ENCODE data around the gene ANAPC1. TPM values are rescaled to one million over a fixed set of nuclear protein-coding genes. Genes with fewer than 3 reads are reported as not detected.
A peak's percentile ranks its signal among the peaks of the same experiment; 100 is the strongest.
"Not testable (repeated sequence)": the region's sequence is repeated elsewhere in the genome, so short reads cannot be mapped to it uniquely, and the experiment has no call there.

ANAPC1 gene
- total and polyA plus RNA-seq, 4 donors: 4.1 to 35.1 (median 17.7) TPM

DNA sequence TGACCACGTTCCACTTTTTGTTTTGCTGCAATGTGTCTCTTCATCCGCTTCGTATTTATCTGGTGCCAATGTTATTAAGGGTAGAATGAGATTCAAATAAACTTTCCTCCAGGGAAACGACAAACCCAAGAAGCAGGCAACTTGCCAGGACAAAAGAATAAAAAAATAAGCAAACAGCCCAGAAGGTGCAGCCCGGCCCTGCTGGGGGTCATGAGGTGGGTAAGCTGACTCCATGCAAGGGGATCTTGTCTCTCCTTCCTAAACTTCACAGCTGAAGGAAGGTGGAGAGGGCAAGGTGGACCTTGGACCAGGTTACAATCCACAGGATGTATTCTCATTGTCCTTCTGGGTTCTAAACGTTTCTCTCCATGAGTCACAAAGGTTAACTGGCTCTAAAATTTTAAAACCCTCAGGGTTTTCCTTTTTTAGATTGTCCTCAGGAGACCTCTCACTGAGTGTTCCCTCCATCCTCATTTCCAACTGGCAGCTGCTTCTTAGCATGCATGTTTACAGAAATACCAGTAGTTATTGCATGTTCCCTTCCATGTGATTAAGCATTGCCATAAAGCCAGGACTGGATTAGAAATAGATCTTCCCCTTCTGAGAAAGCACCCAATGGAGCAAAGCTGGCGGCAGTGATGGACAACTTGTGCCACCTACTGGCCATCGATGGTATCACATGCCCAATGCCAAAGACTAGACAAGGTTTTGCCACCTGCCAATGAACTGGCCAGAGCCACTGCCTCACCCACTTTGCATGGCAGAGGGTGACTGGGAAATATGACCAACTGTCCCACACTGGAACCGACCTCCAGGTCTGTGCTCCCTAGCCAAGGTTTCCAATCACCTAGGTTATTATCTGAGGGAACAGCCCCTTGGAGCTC, 147.9 kb downstream of the ANAPC1 start:
- ATAC-seq (ENCODE audit: low FRiP score): peak; percentile 94
- H3K27ac ChIP-seq (ENCODE audit: low read depth in 1 of 2, low read length in 2 of 2); intact Hi-C loops (cut with DNase I); DNase-seq; H3K36me3 ChIP-seq (ENCODE audit: control insufficient read depth in 1 of 2, insufficient read depth in 2 of 2, low read length in 1 of 2); H3K4me3 ChIP-seq (ENCODE audit: low read length in 2 of 2); H3K9me3 ChIP-seq (ENCODE audit: control insufficient read depth, low read length); H3K4me1 ChIP-seq (ENCODE audit: control insufficient read depth in 1 of 2, insufficient read depth in 2 of 2, low read length in 2 of 2); H3K27me3 ChIP-seq (ENCODE audit: control insufficient read depth in 1 of 2, insufficient read depth in 2 of 2, low read length in 1 of 2): not testable (repeated sequence)
- WGBS, 2 donors: 8 to 13% methylated on average over 7 of the region's 9 CpGs

- H3K27me3 ChIP-seq (ENCODE audit: control insufficient read depth in 1 of 2, insufficient read depth in 2 of 2, low read length in 1 of 2); intact Hi-C loops (cut with DNase I); H3K4me3 ChIP-seq (ENCODE audit: low read length in 2 of 2); DNase-seq; ATAC-seq (ENCODE audit: low FRiP score); H3K4me1 ChIP-seq (ENCODE audit: control insufficient read depth in 1 of 2, insufficient read depth in 2 of 2, low read length in 2 of 2); H3K36me3 ChIP-seq (ENCODE audit: control insufficient read depth in 1 of 2, insufficient read depth in 2 of 2, low read length in 1 of 2); H3K9me3 ChIP-seq (ENCODE audit: control insufficient read depth, low read length); H3K27ac ChIP-seq (ENCODE audit: low read depth in 1 of 2, low read length in 2 of 2): not testable (repeated sequence)
- WGBS, 2 donors: 92 to 97% methylated on average over 4 of the region's 6 CpGs
Observed at GRCh38 chr2:111735420-111735819, 148.6 kb downstream of the ANAPC1 start.

DNA sequence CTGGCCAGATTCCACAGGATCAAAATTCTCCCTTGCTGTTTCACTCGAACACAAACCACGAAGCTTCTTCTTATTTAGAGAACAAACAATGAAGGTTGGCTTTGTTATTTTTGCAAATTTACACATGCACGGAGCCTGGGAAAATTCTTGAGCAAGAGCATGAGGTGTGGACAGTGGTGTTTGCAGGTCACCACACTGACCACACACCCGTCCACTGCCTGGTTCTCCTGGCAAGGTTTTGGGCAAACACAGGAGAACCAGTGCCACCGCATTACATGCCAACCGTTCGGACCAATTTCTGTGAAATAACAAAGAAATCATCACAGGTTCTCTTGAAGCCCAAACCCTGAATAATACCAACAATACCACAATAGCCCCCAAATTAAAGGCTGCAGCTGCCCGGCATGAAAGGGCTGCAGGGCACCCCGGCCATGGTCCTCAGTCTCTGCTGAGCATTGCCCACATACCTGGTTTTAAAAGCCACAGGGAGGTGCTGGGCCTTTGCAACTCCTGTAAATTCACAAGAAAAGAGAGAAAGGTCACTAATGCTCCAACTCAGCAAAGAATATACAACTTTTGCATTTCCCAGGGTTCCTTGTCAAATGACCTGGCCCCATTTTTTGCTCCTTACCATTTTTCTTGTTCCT, 154.1 kb downstream of the ANAPC1 start:
- H3K9me3 ChIP-seq (ENCODE audit: control insufficient read depth, low read length); H3K27ac ChIP-seq (ENCODE audit: low read depth in 1 of 2, low read length in 2 of 2); H3K27me3 ChIP-seq (ENCODE audit: control insufficient read depth in 1 of 2, insufficient read depth in 2 of 2, low read length in 1 of 2); H3K4me1 ChIP-seq (ENCODE audit: control insufficient read depth in 1 of 2, insufficient read depth in 2 of 2, low read length in 2 of 2); DNase-seq; H3K4me3 ChIP-seq (ENCODE audit: low read length in 2 of 2); intact Hi-C loops (cut with DNase I); ATAC-seq (ENCODE audit: low FRiP score); H3K36me3 ChIP-seq (ENCODE audit: control insufficient read depth in 1 of 2, insufficient read depth in 2 of 2, low read length in 1 of 2): not testable (repeated sequence)
- 80 to 90% methylated on average over 3 to 4 of the region's 9 CpGs for WGBS, 2 donors

DNA sequence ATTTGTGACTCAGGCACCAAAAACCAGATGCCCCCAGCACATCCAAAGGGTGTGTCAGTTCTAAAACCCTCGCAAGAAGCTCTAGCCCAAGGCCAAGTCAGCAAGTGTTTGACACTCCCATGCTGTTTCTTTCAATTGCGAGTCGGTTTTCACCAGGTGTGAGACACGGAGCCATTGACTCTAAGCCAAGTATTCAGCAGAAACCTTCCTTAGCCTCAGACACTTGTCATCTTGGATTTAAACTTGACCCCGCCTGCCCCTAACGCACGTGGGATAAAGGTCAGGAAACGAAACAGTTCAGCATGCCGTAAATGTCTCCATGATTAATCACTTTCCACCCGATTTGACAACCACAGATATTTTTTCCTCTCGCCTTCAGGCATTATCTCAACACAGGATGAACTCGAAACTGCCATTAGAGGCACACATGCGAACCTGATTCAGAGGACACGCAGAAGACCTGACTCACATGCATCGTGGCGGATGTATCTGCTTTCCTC, 156.3 kb downstream of the ANAPC1 start:
- H3K27ac ChIP-seq (ENCODE audit: low read depth in 1 of 2, low read length in 2 of 2); H3K4me1 ChIP-seq (ENCODE audit: control insufficient read depth in 1 of 2, insufficient read depth in 2 of 2, low read length in 2 of 2); intact Hi-C loops (cut with DNase I); H3K4me3 ChIP-seq (ENCODE audit: low read length in 2 of 2); DNase-seq; ATAC-seq (ENCODE audit: low FRiP score); H3K36me3 ChIP-seq (ENCODE audit: control insufficient read depth in 1 of 2, insufficient read depth in 2 of 2, low read length in 1 of 2); H3K9me3 ChIP-seq (ENCODE audit: control insufficient read depth, low read length); H3K27me3 ChIP-seq (ENCODE audit: control insufficient read depth in 1 of 2, insufficient read depth in 2 of 2, low read length in 1 of 2): not testable (repeated sequence)
- WGBS, 2 donors: 82 to 83% methylated on average over 9 of the region's 16 CpGs

DNA sequence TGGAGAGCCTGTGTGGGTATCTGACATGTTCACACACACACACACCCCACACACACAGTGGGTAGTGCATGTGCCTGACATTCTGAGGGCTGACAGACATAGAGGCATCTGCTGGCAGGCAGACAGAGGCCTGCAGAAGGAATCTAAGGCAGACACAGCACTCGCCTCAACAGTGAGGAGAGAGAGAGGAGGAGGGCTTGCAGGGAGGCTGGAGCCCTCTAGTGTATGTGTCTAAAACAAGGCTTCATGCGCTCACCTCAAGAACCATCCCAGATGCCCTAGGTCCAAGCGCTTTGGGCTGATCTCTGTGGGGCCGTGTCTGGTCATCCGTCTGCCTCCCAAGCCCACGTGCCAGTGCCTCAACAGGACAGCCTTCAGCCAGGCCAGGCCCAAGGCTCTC, 158.3 kb downstream of the ANAPC1 start:
- H3K4me1 ChIP-seq (ENCODE audit: control insufficient read depth in 1 of 2, insufficient read depth in 2 of 2, low read length in 2 of 2); DNase-seq; intact Hi-C loops (cut with DNase I); H3K4me3 ChIP-seq (ENCODE audit: low read length in 2 of 2); H3K27me3 ChIP-seq (ENCODE audit: control insufficient read depth in 1 of 2, insufficient read depth in 2 of 2, low read length in 1 of 2); H3K9me3 ChIP-seq (ENCODE audit: control insufficient read depth, low read length); H3K27ac ChIP-seq (ENCODE audit: low read depth in 1 of 2, low read length in 2 of 2); H3K36me3 ChIP-seq (ENCODE audit: control insufficient read depth in 1 of 2, insufficient read depth in 2 of 2, low read length in 1 of 2); ATAC-seq (ENCODE audit: low FRiP score): not testable (repeated sequence)
- 72 to 95% methylated on average over 5 to 6 of the region's 6 CpGs for WGBS, 2 donors

- H3K9me3 ChIP-seq (ENCODE audit: control insufficient read depth, low read length); H3K4me1 ChIP-seq (ENCODE audit: control insufficient read depth in 1 of 2, insufficient read depth in 2 of 2, low read length in 2 of 2); intact Hi-C loops (cut with DNase I); ATAC-seq (ENCODE audit: low FRiP score); H3K36me3 ChIP-seq (ENCODE audit: control insufficient read depth in 1 of 2, insufficient read depth in 2 of 2, low read length in 1 of 2); H3K27me3 ChIP-seq (ENCODE audit: control insufficient read depth in 1 of 2, insufficient read depth in 2 of 2, low read length in 1 of 2); H3K4me3 ChIP-seq (ENCODE audit: low read length in 2 of 2); DNase-seq; H3K27ac ChIP-seq (ENCODE audit: low read depth in 1 of 2, low read length in 2 of 2): not testable (repeated sequence)
- 93 to 94% methylated on average over 4 to 7 of the region's 9 CpGs for WGBS, 2 donors
Observed at GRCh38 chr2:111719610-111720009, 164.4 kb downstream of the ANAPC1 start.

Small RNA genes lying within 50 kb of the gene (microRNA-seq; reads per million reads assigned to microRNA genes)
- gene MIR4771-2: 0 reads per million in 2 donors

Other genes with a start within 250 kb of the ANAPC1 start
- 10 to 100 TPM; 29.7 to 61.3 TPM for gene MERTK, start 14.4 kb upstream of the ANAPC1 start, total RNA-seq
- 10 to 100 TPM in 1 of 2 donors, 1 to 10 TPM in 1; 9.6 to 18.8 TPM for gene MERTK, start 14.4 kb upstream of the ANAPC1 start, polyA plus RNA-seq
- 10 to 100 TPM; 28.3 to 31.5 TPM for gene TMEM87B, start 171.1 kb upstream of the ANAPC1 start, total RNA-seq
- 10 to 100 TPM in 1 of 2 donors, 1 to 10 TPM in 1; 5.4 to 11.6 TPM for gene TMEM87B, start 171.1 kb upstream of the ANAPC1 start, polyA plus RNA-seq

All from aorta (tissue), 5 donors.